Caco-2 (cell line): ENCODE measurements around the gene AUTS2. TPM values are rescaled to one million over a fixed set of nuclear protein-coding genes. Genes with fewer than 3 reads are reported as not detected.

Source experiments
- BruUV-seq: library from RNA; stranded (reverse); fragments of 400-500 nt; replicated peaks from 2 replicates; lab custom pipeline; 2021; lab: Mats Ljungman, UMichigan
- CTCF ChIA-PET: fragments of 300-600 bp; sonication (Branson Sonifier 250); formaldehyde crosslinking; loops from one replicate; lab custom pipeline; 2022; ENCODE audit warnings: antibody characterized with exemption; lab: Charles Lee
- POLR2A ChIA-PET: fragments of 300-600 bp; sonication (Branson Sonifier 250); formaldehyde crosslinking; loops from one replicate; lab custom pipeline; 2022; ENCODE audit warnings: antibody characterized with exemption; lab: Charles Lee
- DNase-seq, 2 experiments: peaks; one replicate each; pipeline versions ENCODE4 v3.0.0 to v3.0.0-alpha.2; 2020 to 2022
- H3K27me3 ChIP-seq: replicated peaks from 2 replicates; pipeline ENCODE4 v1.6.0; 2011; ENCODE audit warnings: low read length; ENCODE audit not compliant: control insufficient read depth, insufficient read depth
- H3K36me3 ChIP-seq: 2 replicates; pipeline ENCODE4 v1.5.1; 2011; ENCODE audit warnings: low read length; ENCODE audit not compliant: control insufficient read depth, insufficient read depth
- H3K4me1 ChIP-seq: fragments of 250-450 bp; sonication (Bioruptor Pico); 2 replicates; pipeline ENCODE4 v1.5.1; 2020; ENCODE audit warnings: mild to moderate bottlenecking
- H3K4me3 ChIP-seq: 2 replicates; pipeline ENCODE4 v1.5.1; 2011; ENCODE audit warnings: low read depth, mild to moderate bottlenecking, control low read depth, low read length
- H3K9me3 ChIP-seq: fragments of 250-450 bp; sonication (Bioruptor Pico); 2 replicates; pipeline ENCODE4 v1.5.1; 2020; ENCODE audit warnings: mild to moderate bottlenecking, moderate library complexity
- H3K27ac Mint-ChIP-seq: one replicate; pipeline ENCODE4 v1.8.0; 2022; ENCODE audit warnings: mixed read lengths; ENCODE audit not compliant: unreplicated experiment
- H3K27me3 Mint-ChIP-seq: one replicate; pipeline ENCODE4 v1.8.0; 2022; ENCODE audit warnings: mixed read lengths; ENCODE audit not compliant: insufficient read depth, unreplicated experiment
- H3K36me3 Mint-ChIP-seq: one replicate; pipeline ENCODE4 v1.8.0; 2022; ENCODE audit warnings: mild to moderate bottlenecking, mixed read lengths; ENCODE audit not compliant: insufficient read depth, unreplicated experiment
- H3K4me1 Mint-ChIP-seq: one replicate; pipeline ENCODE4 v1.8.0; 2022; ENCODE audit warnings: low read depth, mixed read lengths; ENCODE audit not compliant: unreplicated experiment
- H3K4me3 Mint-ChIP-seq: one replicate; pipeline ENCODE4 v1.8.0; 2022; ENCODE audit warnings: mild to moderate bottlenecking, moderate library complexity, mixed read lengths; ENCODE audit not compliant: unreplicated experiment
- H3K9me3 Mint-ChIP-seq: one replicate; pipeline ENCODE4 v1.8.0; 2022; ENCODE audit warnings: mixed read lengths; ENCODE audit not compliant: unreplicated experiment
- CTCF ChIP-seq, 2 experiments: fragments of 200-600 bp in 1 of 2; IDR thresholded peaks; 1 replicate in 1 of 2; 2 replicates in 1 of 2; pipeline versions ENCODE4 v1.5.1 to v1.8.0; 2011 to 2022; ENCODE audit warnings: antibody characterized with exemption in 1 of 2, control low read depth in 1 of 2, inconsistent platforms in 1 of 2, low read depth in 1 of 2, low read length in 1 of 2, mild to moderate bottlenecking in 1 of 2, moderate library complexity in 1 of 2; ENCODE audit not compliant: insufficient read depth in 1 of 2, severe bottlenecking in 1 of 2, unreplicated experiment in 1 of 2
- intact Hi-C: fragments of 100-400 bp; cut with micrococcal nuclease; formaldehyde crosslinking; loops from one replicate; pipeline ENCODE4 v1.10.0; 2022; ENCODE audit not compliant: unreplicated experiment
- total RNA-seq: library from RNA; stranded (reverse); gene quantifications from 2 replicates; pipeline ENCODE4 v1.2.3, GENCODE V29; 2022

AUTS2 gene
- total RNA-seq, 1 experiment from 2014 or later: 37.1 TPM

DNA sequence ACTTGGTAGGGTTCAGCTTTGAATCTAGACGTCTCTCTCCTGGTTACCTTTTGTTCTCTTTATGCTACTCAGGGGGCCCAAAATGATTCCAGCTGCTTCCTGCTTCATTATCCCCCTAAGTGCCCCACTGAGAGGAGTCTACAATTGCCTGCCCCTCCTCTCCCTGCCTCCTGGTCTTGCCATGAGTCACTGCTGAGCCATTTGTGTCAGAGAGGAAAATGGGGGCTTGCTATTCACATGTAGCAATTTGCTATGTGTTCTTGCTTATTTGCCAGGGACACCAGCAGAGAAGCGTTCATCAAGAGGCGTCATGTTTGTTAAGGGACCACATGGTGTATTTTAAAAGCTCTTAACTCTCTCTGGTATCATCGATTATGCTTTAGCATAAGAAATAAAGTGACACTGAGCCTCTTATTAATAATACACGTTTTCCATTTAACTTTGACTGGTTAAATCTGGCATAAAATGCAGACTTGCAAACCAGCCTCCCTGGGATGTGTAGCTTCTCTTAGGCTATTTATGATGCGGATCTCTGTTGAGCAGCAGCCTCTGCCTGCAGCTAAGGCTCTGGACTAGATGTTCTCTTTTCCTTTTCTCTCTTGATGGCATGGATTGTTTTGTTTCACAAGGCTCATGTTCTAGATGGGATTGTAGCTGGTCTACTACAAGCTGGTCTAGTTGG is 239.3 kb downstream of the AUTS2 start:
- Mint-ChIP-seq H3K27ac (no peak overlapping the region), H3K27me3 (peaks cover 14% of the 10 kb centered on the region), H3K9me3 (no peaks in the 10 kb centered on the region), H3K4me3 (no peak overlapping the region), H3K36me3 (no peaks in the 10 kb centered on the region), H3K4me1 (no peaks in the 10 kb centered on the region)
- H3K27me3 ChIP-seq: no peaks in the 10 kb centered on the region
- intact Hi-C loops: loop anchor here (10.0 kb wide), 1 partner anchor 243 kb away; the partner anchor contains the start of gene AUTS2
- H3K9me3 ChIP-seq: no peaks in the 10 kb centered on the region
- DNase-seq: no peak
- no TSS peak for BruUV-seq
- ChIA-PET POLR2A (no interaction called here), CTCF (interaction anchor here (1.0 kb wide), 1 partner anchor 95 kb away, joined by 3 read pairs; no protein-coding TSS in a partner anchor)
- H3K4me1 ChIP-seq: no peaks in the 10 kb centered on the region
- TF ChIP-seq CTCF (IDR thresholded peaks at IDR 0.05; ENCODE audit: insufficient read depth in 1 of 2, low read depth in 1 of 2, low read length in 1 of 2, severe bottlenecking in 1 of 2, unreplicated experiment in 1 of 2): no peak
- no peaks in the 10 kb centered on the region for H3K36me3 ChIP-seq
- no peak overlapping the region for H3K4me3 ChIP-seq

DNA sequence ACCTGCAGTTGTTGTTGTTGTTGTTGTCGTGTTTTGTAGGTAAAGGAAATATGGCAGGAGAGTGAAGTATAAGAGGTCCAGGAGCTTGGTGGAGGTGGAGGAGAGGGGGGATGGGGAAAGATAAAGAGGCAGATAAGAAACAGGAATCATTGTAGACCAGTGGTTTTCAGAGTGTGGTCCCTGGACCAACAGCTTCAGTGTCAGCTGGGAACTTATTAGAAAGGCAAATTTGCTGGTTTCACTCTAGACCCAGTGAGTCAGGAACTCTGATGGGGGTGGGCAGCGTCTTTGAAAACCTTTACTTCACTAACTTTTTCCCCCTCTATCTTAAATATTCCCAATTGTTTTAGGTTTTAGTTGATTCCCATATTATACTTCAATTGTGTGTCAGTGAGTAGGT is 241.5 kb downstream of the AUTS2 start:
- Mint-ChIP-seq H3K9me3 (no peaks in the 10 kb centered on the region), H3K4me1 (no peaks in the 10 kb centered on the region), H3K4me3 (no peak overlapping the region), H3K27me3 (peaks cover 28% of the 10 kb centered on the region), H3K36me3 (no peaks in the 10 kb centered on the region), H3K27ac (no peak overlapping the region)
- H3K9me3 ChIP-seq: no peaks in the 10 kb centered on the region
- intact Hi-C loops: loop anchor here (2.0 to 10.0 kb wide), 2 partner anchors 67 to 245 kb away; partner anchors contain the start of gene AUTS2
- no peak for TF ChIP-seq CTCF (IDR thresholded peaks at IDR 0.05; ENCODE audit: insufficient read depth in 1 of 2, low read depth in 1 of 2, low read length in 1 of 2, severe bottlenecking in 1 of 2, unreplicated experiment in 1 of 2)
- CTCF ChIA-PET: no interaction called here
- DNase-seq: no peak
- POLR2A ChIA-PET: no interaction called here
- H3K4me3 ChIP-seq: no peak overlapping the region
- H3K27me3 ChIP-seq: no peaks in the 10 kb centered on the region
- H3K4me1 ChIP-seq: no peaks in the 10 kb centered on the region
- no TSS peak for BruUV-seq
- no peaks in the 10 kb centered on the region for H3K36me3 ChIP-seq

DNA sequence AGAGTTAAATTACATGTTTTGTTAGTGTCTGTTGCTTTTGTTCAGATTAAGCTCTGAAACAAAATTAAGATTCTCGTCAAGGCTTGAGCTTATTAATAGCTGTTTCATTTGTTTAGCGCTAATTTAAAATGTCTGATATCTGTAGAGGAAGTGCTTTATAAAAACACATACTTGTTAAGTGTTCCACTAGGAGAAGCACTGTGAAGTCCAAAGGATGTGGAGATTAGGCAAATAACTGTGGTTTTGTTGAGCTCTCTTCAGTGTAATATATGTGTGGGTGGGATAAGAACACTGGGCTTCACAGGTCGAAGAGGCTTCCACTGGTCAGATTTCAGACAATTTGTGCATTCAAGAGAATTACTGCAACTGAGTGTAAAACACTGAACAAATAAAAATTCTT is 242.0 kb downstream of the AUTS2 start:
- BruUV-seq: no TSS peak
- Histone ChIP-seq H3K4me1 (no peaks in the 10 kb centered on the region), H3K36me3 (no peaks in the 10 kb centered on the region), H3K27me3 (no peaks in the 10 kb centered on the region), H3K9me3 (no peaks in the 10 kb centered on the region), H3K4me3 (no peak overlapping the region)
- ChIA-PET POLR2A (no interaction called here), CTCF (no interaction called here)
- Mint-ChIP-seq H3K9me3 (no peaks in the 10 kb centered on the region), H3K27ac (no peak overlapping the region), H3K4me3 (no peak overlapping the region), H3K36me3 (no peaks in the 10 kb centered on the region), H3K27me3 (peaks cover 28% of the 10 kb centered on the region), H3K4me1 (no peaks in the 10 kb centered on the region)
- no peak for TF ChIP-seq CTCF (IDR thresholded peaks at IDR 0.05; ENCODE audit: insufficient read depth in 1 of 2, low read depth in 1 of 2, low read length in 1 of 2, severe bottlenecking in 1 of 2, unreplicated experiment in 1 of 2)
- DNase-seq: no peak
- intact Hi-C loops: loop anchor here (2.0 kb wide), 1 partner anchor 67 kb away; no protein-coding TSS in a partner anchor
